Measurements from ENCODE around the gene ZNF564. TPM values are rescaled to one million over a fixed set of nuclear protein-coding genes. Genes with fewer than 3 reads are reported as not detected.
A peak's percentile ranks its signal among the peaks of the same experiment; 100 is the strongest.
"Not testable (repeated sequence)": the region's sequence is repeated elsewhere in the genome, so short reads cannot be mapped to it uniquely, and the experiment has no call there.

ZNF564 gene
- polyA plus RNA-seq, 1 experiment: 4.6 TPM

DNA sequence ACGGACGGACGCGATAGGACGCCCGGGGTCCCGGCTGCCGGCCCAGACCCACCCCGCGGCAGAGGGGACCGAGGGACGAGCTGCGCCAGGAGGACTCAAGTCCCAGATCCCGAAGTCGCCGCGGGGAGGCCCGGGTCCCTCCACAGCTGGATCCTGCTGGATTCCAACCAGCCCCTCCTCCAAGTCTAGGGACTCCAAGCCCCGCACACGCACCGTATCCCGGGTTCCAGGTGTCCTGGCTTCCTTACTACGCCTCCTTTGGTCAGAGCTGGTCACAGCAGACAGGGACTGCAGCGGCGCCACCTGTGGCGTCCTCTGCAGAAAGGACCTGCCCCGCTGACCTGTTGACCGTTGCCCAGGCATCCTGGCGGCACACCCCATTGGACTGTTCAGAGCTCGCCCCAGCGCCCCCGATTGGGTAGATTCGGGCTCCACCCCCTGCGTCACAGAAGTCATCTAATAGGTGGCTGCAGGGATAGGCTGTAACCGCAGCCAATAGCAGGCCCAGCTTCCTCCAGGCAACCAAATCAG, 37.7 kb downstream of the ZNF564 start:
- H3K4me3 ChIP-seq (ENCODE audit: low read depth, low read length): no peak overlapping the region
- ChIA-PET CTCF (no interaction called here), POLR2A (no interaction called here)
- H3K27ac ChIP-seq (ENCODE audit: low read depth, low read length): no peak overlapping the region
- peaks cover 59% of the 10 kb centered on the region for H3K9me3 ChIP-seq (ENCODE audit: control insufficient read depth, insufficient read depth, low read length)
- H3K27me3 ChIP-seq (ENCODE audit: control insufficient read depth, insufficient read depth, low read length): no peaks in the 10 kb centered on the region
- DNase-seq (ENCODE audit: low read depth, low spot score): no peak
- TF ChIP-seq, protein P1, sequence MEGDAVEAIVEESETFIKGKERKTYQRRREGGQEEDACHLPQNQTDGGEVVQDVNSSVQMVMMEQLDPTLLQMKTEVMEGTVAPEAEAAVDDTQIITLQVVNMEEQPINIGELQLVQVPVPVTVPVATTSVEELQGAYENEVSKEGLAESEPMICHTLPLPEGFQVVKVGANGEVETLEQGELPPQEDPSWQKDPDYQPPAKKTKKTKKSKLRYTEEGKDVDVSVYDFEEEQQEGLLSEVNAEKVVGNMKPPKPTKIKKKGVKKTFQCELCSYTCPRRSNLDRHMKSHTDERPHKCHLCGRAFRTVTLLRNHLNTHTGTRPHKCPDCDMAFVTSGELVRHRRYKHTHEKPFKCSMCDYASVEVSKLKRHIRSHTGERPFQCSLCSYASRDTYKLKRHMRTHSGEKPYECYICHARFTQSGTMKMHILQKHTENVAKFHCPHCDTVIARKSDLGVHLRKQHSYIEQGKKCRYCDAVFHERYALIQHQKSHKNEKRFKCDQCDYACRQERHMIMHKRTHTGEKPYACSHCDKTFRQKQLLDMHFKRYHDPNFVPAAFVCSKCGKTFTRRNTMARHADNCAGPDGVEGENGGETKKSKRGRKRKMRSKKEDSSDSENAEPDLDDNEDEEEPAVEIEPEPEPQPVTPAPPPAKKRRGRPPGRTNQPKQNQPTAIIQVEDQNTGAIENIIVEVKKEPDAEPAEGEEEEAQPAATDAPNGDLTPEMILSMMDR (IDR thresholded peaks at IDR 0.05; ENCODE audit: low read depth, low read length): no peak

DNA sequence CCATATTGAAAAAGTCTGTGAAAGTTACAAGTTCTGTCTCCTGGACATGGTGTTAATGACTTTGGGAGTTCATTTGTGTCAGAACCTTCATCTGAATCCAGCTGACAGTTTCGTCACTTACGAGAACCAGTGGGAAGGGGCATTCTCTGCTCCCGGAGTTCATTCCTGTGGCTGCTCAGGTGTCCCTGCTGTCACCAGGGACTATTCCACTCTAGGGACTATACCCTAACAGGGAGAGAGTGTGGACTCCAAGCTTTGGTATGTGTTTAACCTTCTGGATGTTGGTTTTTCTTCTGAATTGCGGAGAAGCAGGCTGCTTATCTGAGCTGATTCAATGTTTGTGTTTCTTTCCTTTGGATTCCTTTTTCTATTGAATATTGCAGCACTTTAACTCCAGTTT, 54.2 kb downstream of the ZNF564 start:
- TF ChIP-seq, protein P1 (IDR thresholded peaks at IDR 0.05; ENCODE audit: low read depth, low read length): no peak
- ChIA-PET CTCF (interaction anchor here (1.4 kb wide), 1 partner anchor 67 kb away, joined by 3 read pairs; no protein-coding TSS in a partner anchor), POLR2A (no interaction called here)
- H3K9me3 ChIP-seq (ENCODE audit: control insufficient read depth, insufficient read depth, low read length): peaks cover 23% of the 10 kb centered on the region
- H3K27ac ChIP-seq (ENCODE audit: low read depth, low read length): no peak overlapping the region
- no peak for DNase-seq (ENCODE audit: low read depth, low spot score)
- H3K27me3 ChIP-seq (ENCODE audit: control insufficient read depth, insufficient read depth, low read length): no peaks in the 10 kb centered on the region
- no peak overlapping the region for H3K4me3 ChIP-seq (ENCODE audit: low read depth, low read length)

DNA sequence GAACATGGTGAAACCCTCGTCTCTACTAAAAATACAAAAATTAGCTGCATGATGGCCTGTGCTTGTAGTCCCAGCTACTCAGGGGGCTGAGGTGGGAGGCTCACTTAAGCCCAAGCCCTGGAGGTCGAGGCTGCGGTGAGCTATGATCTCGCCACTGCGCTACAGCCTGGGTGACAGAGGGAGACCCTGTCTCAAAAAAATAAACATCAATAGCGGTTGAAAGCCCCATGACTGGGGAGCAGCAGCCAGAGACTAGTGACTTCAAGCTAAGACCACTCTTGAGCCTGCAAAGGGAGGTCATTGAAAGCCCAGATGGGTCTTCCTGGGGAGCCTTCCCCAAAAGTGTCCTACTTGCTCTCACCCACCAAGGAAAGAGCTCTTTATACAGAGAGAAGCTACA, 54.8 kb downstream of the ZNF564 start:
- ChIA-PET CTCF (interaction anchor here (0.7 to 1.4 kb wide), 2 partner anchors 67 to 353 kb away, joined by 3 read pairs; no protein-coding TSS in a partner anchor), POLR2A (no interaction called here)
- no peak overlapping the region for H3K27ac ChIP-seq (ENCODE audit: low read depth, low read length)
- peaks cover 17% of the 10 kb centered on the region for H3K9me3 ChIP-seq (ENCODE audit: control insufficient read depth, insufficient read depth, low read length)
- H3K4me3 ChIP-seq (ENCODE audit: low read depth, low read length): no peak overlapping the region
- TF ChIP-seq, protein P1 (IDR thresholded peaks at IDR 0.05; ENCODE audit: low read depth, low read length): no peak
- H3K27me3 ChIP-seq (ENCODE audit: control insufficient read depth, insufficient read depth, low read length): no peaks in the 10 kb centered on the region
- DNase-seq (ENCODE audit: low read depth, low spot score): no peak

DNA sequence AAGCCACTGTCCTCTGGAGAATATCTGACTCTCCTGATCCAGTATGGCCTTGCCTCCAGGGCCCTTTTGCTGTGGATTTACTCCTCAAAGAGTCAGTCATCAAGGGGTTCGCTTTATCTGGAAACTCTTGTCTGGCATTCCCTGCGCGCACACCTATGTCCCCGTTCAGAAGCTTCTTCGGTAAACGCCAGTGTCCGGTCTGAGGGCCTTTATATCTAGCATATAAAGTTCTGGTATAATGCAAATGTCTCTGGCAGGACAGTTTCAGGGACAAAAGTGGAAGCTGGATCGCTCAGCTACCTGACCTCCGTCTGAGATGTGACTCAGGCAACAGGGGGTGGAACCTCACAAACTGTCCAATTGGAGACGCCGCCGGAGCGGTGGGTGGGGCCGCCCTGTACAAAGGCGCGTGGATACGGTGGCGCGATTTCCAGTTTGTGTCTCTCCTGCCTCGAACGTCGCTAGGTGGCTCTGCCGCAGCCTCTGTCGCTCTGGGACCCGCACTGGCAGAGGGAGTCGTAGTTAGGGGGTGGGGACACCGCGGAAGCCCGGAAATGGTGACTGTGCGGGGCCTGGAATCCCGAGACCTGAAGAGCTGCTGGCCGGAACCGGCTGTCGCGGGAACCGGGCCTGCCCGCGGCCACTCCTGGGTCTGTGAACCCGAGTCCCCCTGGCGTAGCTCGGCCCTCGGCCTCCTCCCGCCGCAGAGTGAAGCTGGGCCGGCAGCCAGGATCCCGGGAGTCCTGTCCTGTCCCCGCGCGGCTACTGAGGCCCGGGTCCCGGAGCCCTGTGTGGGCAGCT, 56.1 kb downstream of the ZNF564 start:
- CTCF ChIA-PET: no interaction called here
- Histone ChIP-seq H3K27me3 (ENCODE audit: control insufficient read depth, insufficient read depth, low read length) (no peaks in the 10 kb centered on the region), H3K4me3 (ENCODE audit: low read depth, low read length) (peak overlapping the region; percentile 68), H3K27ac (ENCODE audit: low read depth, low read length) (no peak overlapping the region), H3K9me3 (ENCODE audit: control insufficient read depth, insufficient read depth, low read length) (peaks cover 12% of the 10 kb centered on the region)
- POLR2A ChIA-PET: interaction anchor here (0.5 kb wide), 2 partner anchors 187 to 240 kb away, joined by 3 to 5 read pairs; partner anchors contain the start of gene DHPS
- TF ChIP-seq, protein P1 (IDR thresholded peaks at IDR 0.05; ENCODE audit: low read depth, low read length): peak; percentile 19
- peak; percentile 18 for DNase-seq (ENCODE audit: low read depth, low spot score)

DNA sequence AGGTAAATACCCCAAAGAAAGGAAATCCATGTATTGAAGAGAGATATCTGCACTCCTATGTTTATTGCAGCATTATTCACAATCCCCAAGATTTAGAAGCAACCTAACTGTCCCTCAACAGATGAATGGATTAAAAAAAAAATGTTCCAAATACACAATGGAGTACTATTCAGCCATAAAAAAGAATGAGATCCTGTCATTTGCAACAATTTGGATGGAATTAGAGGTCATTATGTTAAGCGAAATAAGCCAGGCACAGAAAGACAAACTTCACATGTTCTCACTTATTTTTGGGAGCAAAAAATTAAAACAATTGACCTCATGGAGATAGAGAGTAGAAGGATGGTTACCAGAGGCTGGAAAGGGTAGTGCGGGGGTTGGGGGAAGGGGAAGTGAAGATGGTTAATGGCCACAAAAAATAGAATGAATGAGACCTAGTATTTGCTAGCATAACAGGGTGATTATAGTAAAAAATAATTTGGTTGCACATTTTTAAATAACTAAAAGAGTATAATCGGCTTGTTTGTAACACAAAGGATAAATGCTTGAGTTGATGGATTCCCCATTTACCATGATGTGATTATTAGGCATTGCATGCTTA, 56.9 kb downstream of the ZNF564 start:
- H3K27me3 ChIP-seq (ENCODE audit: control insufficient read depth, insufficient read depth, low read length): no peaks in the 10 kb centered on the region
- TF ChIP-seq, protein P1 (IDR thresholded peaks at IDR 0.05; ENCODE audit: low read depth, low read length): no peak
- H3K4me3 ChIP-seq (ENCODE audit: low read depth, low read length): no peak overlapping the region
- ChIA-PET POLR2A (interaction anchor here (0.5 kb wide), 1 partner anchor 188 kb away, joined by 3 read pairs; the partner anchor contains the start of gene DHPS), CTCF (no interaction called here)
- peaks cover 10% of the 10 kb centered on the region for H3K9me3 ChIP-seq (ENCODE audit: control insufficient read depth, insufficient read depth, low read length)
- no peak for DNase-seq (ENCODE audit: low read depth, low spot score)
- no peak overlapping the region for H3K27ac ChIP-seq (ENCODE audit: low read depth, low read length)

DNA sequence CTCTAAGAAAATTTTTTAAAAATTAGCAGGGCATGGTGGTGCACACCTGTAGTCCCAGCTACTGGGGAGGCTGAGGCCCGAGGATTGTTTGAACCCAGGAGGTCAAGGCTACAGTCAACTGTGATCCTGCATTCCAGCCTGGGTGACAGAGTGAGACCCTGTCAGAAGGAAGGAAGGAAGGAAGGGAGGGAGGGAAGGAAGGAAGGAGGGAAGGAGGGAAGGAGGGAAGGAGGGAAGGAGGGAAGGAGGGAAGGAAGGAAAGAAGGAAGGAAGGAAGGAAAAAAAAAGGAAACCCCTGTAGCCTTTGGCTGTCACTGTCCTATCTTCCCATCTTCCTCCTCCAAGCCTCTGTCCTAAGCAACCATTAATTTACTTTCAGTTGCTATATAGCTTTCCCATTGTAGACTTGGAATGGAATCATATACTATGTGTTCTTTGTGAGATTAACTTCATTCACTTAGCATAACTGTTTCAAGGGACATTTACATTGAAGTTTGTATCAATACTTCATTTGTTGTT, 65.0 kb downstream of the ZNF564 start:
- H3K27ac ChIP-seq (ENCODE audit: low read depth, low read length); H3K4me3 ChIP-seq (ENCODE audit: low read depth, low read length); H3K27me3 ChIP-seq (ENCODE audit: control insufficient read depth, insufficient read depth, low read length); POLR2A ChIA-PET; DNase-seq (ENCODE audit: low read depth, low spot score); H3K9me3 ChIP-seq (ENCODE audit: control insufficient read depth, insufficient read depth, low read length); CTCF ChIA-PET: not testable (repeated sequence)
